Measurements from ENCODE around the gene MED13. TPM values are rescaled to one million over a fixed set of nuclear protein-coding genes. Genes with fewer than 3 reads are reported as not detected.

Gene MED13
- total and polyA plus RNA-seq, 9 of the 15 experiments (the other 6 are each of a cell fraction or from before 2014, with no cell fraction given), result 5.4 to 48.4 (median 28.2) TPM

GRCh38 chr17:62085511-62086408, 20.7 kb upstream of the MED13 start (continued):
- TF ChIP-seq E2F4 (CRISPR knock-in tag; IDR thresholded peaks at IDR 0.05; ENCODE audit: low read depth) (no peak), ZBTB8A (IDR thresholded peaks at IDR 0.05; ENCODE audit: partially characterized antibody) (no peak), EZH2 (IDR thresholded peaks at IDR 0.05; ENCODE audit: borderline replicate concordance, low read depth, low read length) (no peak), TCF3 (CRISPR knock-in tag; IDR thresholded peaks at IDR 0.05) (peak; percentile 18; the same call in 1 of the 2 replicates), KDM5B (IDR thresholded peaks at IDR 0.05; ENCODE audit: insufficient replicate concordance, low read depth, low read length) (no peak), GTF2F1 (IDR thresholded peaks at IDR 0.05; ENCODE audit: low read depth, low read length) (no peak), SIN3A (IDR thresholded peaks at IDR 0.05; ENCODE audit: borderline replicate concordance in 2 of 2, control insufficient read depth in 1 of 2, low read depth in 2 of 2, low read length in 2 of 2) (no peak), TEAD4 (IDR thresholded peaks at IDR 0.05; ENCODE audit: low read length) (0 out of 2 replicates have a peak, but pooled peaks have one; percentile 11), TEAD4 (CRISPR knock-in tag; IDR thresholded peaks at IDR 0.05; ENCODE audit: borderline replicate concordance) (no peak), ZNF311 (CRISPR knock-in tag; IDR thresholded peaks at IDR 0.05) (no peak), KLF10 (CRISPR knock-in tag; IDR thresholded peaks at IDR 0.05) (no peak), ZNF668 (CRISPR knock-in tag; IDR thresholded peaks at IDR 0.05) (no peak), HES1 (IDR thresholded peaks at IDR 0.05; ENCODE audit: low read depth) (peak; percentile 42; the same call in 1 of the 2 replicates), EP300 (IDR thresholded peaks at IDR 0.05; ENCODE audit: low read length) (no peak), SRF (CRISPR knock-in tag; IDR thresholded peaks at IDR 0.05) (no peak), ZNF785 (CRISPR knock-in tag; IDR thresholded peaks at IDR 0.05) (no peak), ZNF174 (CRISPR knock-in tag; IDR thresholded peaks at IDR 0.05) (no peak), C11orf30 (IDR thresholded peaks at IDR 0.05; ENCODE audit: low read depth) (no peak), U2AF2 (optimal IDR thresholded peaks at IDR 0.05; ENCODE audit: low read depth, low read length) (no peak), FOXP1 (CRISPR knock-in tag; IDR thresholded peaks at IDR 0.05) (no peak)
- TF ChIP-seq, protein P1, sequence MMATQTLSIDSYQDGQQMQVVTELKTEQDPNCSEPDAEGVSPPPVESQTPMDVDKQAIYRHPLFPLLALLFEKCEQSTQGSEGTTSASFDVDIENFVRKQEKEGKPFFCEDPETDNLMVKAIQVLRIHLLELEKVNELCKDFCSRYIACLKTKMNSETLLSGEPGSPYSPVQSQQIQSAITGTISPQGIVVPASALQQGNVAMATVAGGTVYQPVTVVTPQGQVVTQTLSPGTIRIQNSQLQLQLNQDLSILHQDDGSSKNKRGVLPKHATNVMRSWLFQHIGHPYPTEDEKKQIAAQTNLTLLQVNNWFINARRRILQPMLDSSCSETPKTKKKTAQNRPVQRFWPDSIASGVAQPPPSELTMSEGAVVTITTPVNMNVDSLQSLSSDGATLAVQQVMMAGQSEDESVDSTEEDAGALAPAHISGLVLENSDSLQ (IDR thresholded peaks at IDR 0.05), result 0 out of 2 replicates have a peak, but pooled peaks have one; percentile 14
- TF ChIP-seq, protein P2, sequence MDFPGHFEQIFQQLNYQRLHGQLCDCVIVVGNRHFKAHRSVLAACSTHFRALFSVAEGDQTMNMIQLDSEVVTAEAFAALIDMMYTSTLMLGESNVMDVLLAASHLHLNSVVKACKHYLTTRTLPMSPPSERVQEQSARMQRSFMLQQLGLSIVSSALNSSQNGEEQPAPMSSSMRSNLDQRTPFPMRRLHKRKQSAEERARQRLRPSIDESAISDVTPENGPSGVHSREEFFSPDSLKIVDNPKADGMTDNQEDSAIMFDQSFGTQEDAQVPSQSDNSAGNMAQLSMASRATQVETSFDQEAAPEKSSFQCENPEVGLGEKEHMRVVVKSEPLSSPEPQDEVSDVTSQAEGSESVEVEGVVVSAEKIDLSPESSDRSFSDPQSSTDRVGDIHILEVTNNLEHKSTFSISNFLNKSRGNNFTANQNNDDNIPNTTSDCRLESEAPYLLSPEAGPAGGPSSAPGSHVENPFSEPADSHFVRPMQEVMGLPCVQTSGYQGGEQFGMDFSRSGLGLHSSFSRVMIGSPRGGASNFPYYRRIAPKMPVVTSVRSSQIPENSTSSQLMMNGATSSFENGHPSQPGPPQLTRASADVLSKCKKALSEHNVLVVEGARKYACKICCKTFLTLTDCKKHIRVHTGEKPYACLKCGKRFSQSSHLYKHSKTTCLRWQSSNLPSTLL (IDR thresholded peaks at IDR 0.05), result no peak
